ENCODE results near the gene PES1.
"Not testable (repeated sequence)": the region's sequence is repeated elsewhere in the genome, so short reads cannot be mapped to it uniquely, and the experiment has no call there.

Gene PES1

DNA sequence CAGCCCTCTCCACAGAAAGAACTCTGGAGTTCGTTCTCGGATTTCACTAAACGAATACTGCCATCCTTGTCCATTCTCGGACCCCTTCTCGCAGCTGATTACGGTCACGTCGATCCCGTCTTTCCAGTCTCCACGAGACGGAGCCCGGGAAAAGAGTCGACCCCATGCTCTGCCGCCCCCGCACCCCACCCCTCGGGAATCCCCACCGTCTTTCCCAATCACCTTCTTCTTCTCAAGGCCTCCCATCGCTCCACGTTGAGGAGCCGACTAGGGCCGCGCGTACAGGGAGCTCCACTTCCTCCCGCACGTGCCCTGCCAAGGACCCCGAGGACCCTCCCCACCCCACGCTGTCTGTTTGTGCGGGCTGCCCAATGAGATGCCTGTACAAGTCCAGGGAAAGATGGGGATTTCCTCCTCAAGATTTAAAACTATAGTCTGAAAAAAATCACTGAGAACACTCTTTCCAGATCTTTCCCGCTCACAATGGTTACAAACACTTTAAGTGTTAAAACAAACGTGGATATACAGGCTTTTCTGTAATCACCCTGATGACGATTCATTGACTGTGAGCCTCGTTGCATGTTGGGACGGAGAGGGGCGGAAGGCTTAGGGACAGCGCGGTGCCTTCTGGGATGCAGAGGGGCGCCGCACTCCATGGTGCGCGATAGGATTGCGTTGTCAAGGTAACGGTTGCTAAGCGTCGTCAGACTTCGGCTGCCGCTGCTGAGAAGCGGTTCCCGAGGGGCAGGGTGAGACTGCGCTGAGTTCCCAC lies at the start of gene PES1:
Gene PES1, minus strand, starts transcription at position 323 of the 772 bp plus-strand sequence. Its CDS starts 77 bp downstream, at position 246.
- peak; percentile 99 for DNase-seq

DNA sequence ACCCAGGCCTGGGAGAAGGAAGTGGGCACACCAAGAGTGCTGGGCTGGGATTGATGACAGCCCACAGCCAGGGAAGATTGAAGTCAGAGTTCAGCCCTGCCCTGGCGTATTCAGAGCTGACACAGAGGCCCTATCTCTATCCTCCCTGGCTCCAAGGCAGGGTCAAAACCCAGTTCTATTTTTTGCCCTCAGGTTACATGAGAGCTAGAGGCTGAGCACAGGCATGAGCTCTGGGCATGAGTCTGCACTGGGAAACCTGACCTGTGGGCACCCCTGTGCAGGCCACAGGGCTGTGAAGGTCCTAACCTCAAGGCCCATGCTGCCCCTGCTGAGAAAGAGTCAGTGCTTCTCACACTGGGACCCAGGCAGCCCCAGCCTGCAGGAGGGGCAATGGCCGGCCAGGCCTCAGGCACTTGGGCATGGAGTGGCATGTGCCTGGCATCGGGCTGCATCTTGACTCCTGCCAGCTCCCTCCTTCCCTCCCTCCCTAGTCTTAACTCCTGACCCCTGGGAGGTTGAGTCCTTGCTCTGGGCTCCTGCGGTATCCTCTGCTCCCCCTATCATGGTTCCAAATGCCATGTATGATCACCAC lies 49.2 kb upstream of the PES1 start:
- DNase-seq = no peak

DNA sequence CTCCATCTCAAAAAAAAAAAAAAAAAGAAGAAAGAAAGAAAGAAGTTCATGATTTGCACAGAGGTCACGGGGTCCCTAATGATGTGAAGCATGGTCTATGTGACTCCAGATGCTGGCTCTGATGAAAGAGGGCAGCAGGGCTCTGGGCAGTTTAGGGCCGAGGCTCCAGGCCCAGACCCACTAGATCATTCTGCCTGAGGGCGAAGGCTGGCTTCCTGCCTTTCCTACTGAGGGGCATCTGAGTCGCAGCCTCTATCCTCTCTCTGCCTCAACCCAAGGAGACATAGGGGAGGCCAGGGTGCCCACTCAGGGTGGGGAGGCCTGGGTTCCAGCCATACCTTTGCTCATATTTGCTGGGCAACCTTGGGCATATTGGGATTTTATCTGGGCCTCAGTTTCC lies 48.7 kb upstream of the PES1 start:
- no peak for DNase-seq

DNA sequence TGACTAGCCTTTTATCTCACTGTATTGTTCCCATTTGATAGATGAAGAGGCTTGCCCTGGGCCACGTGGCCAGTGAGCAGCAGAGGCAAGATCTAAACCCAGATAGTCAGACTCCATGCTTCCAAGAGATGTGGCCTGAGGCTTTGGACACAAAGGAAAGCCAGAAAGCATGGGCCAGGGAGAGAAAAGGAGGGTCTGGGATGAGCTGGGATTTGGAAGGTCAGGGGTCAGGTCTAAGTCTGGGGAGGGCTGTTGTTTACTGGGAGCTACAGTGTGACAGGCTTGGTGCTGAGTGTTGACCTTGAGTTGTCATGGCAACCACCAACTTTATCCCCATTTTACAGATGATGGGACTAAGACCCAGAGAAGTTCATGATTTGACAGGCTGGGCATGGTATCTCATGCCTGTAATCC lies 46.0 kb upstream of the PES1 start:
- DNase-seq = no peak

DNA sequence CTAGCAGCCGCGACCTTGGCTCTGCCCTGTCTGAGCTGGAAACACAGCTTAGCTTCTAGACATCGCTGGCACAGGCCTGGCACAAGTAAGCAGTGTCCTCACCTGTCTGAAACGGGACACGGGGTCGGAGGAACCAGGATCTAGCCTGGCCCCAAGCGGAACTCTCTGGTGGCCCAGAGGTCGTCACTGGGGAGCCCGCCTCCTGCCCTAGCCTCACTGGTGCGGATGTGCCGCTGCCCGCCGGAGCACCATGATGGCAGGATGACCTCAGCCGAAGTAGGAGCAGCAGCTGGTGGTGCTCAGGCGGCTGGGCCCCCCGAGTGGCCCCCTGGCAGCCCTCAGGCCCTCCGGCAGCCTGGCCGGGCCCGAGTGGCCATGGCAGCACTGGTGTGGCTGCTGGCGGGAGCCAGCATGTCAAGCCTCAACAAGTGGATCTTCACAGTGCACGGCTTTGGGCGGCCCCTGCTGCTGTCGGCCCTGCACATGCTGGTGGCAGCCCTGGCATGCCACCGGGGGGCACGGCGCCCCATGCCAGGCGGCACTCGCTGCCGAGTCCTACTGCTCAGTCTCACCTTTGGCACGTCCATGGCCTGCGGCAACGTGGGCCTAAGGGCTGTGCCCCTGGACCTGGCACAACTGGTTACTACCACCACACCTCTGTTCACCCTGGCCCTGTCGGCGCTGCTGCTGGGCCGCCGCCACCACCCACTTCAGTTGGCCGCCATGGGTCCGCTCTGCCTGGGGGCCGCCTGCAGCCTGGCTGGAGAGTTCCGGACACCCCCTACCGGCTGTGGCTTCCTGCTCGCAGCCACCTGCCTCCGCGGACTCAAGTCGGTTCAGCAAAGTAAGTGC lies 44.7 kb upstream of the PES1 start:
- no peak for DNase-seq

DNA sequence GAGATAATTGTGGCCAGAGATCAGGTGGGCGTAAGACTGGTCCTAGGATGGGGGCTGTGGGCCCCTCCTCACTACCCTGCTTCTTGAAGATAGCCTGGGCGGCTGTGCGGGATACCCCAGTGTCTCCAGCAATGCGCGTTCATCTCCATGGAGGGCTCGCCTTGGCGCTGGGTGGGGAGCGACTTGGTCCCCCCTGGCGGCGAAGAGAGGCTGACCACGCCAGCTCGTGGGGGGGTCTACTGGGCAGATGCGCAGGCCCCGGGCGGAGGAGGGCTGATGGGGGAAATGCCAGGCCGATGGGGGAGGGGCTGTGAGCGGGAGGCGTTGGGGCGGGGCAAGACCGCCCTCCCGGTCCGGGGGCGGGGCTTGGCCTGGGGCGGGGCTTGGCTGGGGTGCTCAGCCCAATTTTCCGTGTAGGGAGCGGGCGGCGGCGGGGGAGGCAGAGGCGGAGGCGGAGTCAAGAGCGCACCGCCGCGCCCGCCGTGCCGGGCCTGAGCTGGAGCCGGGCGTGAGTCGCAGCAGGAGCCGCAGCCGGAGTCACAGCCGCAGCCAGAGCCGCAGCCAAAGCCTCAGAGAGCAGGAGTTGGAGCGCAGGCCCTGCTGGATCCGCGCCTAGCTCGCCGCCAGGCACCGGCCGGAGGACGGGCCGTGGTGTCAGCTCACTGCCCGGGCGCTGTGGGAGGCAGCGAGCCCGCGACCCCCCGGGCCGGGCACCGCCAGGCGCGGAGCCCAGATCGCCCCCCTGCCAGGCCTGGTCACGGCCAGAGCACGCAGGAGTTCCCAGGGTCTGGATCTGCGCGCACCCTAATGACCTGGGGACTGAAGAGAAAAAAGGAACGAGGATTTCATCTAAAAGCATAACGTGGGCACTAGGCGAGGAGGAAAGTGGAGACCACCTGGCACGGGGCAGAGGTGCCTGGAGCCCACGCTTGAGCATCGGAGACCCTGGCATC lies 43.8 kb upstream of the PES1 start, which contains the start of gene SLC35E4:
Gene SLC35E4, plus strand, starts transcription at position 509 of the 953 bp plus-strand sequence. CDS start 670 bp downstream, outside the sequence.
- peak; percentile 89 for DNase-seq

DNA sequence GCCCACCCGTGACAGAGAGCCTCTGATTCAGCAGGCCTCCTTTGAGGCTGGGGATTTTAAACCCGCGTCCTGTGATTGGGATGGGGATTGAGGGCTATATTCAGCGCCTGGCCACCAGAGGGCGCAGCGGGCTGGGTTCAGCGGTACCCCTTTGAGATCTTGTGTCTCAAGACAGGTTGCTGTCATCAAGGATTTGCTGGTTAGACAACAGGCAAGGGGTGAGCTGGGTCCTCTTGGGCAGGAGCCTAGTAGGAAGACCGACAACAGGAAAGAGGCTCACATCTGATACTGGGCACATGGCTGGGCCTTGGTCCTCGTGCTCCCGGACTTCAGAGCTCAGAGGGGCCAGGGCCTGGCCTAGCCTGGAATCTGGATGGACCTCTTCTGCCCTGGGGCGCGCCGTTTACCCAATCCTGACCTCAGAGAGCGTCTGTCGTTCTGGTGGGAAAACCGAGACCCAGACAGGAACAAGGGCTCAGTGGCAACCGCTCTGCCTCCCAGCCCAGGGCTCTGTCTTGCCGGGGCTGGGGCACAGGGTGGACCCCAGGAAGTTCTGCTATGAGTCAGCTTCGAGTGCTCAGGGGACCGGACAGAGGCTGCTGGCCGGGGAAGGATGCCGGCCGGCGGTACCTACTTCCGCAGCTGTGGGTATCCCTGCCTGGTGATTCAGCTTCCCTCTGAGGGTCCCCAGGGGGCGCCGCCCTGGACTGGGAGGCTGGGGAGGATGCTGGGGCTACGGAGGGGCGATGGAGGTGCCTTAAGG lies 42.9 kb upstream of the PES1 start:
- peak; percentile 91 for DNase-seq

DNA sequence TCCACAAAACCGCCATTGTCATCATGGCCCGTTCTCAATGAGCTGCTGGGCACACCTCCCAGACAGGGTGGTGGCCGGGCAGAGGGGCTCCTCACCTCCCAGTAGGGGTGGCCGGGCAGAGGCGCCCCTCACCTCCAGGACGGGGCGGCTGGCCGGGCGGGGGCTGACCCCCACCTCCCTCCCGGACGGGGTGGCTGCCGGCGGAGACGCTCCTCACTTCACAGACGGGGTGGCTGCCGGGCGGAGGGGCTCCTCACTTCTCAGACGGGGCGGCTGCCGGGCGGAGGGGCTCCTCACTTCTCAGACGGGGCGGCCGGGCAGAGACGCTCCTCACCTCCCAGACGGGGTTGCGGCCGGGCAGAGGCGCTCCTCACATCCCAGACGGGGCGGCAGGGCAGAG lies 39.8 kb upstream of the PES1 start:
- not testable (repeated sequence) for DNase-seq

DNA sequence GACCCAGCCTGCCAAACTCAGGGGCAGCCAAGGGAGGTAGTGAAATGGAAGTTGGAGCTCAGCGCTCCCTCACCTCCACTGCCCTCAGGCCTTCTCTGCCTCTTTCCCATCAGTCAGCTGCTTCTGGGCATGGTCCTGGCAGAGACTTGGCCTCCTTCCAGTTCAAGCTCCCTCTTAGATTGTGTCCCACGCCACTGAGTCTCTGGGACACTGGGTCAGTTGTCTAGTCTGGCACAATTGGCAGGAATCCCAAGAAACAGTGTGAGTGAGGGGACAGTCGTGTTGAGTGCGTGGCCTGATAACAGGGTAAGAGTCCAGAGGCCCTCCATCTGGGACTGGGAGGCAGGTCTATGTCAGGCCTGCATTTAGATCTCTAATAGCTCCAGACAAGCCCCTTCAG lies 36.8 kb upstream of the PES1 start:
- no peak for DNase-seq

DNA sequence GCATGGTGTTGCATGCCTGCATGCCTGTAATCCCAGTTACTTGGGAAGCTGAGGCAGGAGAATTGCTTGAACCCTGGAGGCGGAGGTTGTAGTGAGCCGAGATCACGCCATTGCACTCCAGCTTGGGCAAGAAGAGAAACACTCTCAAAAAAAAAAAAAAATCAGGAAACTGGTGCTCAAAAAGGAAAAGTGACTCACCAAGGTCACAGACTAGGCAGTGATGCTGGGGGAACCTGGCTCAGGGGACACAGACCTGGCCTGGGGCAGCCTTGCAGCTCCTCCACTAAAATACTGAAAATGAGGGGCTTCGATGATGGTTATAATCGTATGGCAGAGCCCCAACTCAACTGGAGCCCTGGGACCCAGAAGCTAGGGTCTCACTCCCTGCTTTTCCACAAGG lies 35.8 kb upstream of the PES1 start:
- no peak for DNase-seq

DNA sequence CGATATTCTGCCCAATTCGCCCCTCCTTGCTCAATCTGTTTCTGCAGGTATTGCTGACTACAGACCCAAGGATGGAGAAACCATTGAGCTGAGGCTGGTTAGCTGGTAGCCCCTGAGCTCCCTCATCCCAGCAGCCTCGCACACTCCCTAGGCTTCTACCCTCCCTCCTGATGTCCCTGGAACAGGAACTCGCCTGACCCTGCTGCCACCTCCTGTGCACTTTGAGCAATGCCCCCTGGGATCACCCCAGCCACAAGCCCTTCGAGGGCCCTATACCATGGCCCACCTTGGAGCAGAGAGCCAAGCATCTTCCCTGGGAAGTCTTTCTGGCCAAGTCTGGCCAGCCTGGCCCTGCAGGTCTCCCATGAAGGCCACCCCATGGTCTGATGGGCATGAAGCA lies 34.7 kb upstream of the PES1 start:
- no peak for DNase-seq

DNA sequence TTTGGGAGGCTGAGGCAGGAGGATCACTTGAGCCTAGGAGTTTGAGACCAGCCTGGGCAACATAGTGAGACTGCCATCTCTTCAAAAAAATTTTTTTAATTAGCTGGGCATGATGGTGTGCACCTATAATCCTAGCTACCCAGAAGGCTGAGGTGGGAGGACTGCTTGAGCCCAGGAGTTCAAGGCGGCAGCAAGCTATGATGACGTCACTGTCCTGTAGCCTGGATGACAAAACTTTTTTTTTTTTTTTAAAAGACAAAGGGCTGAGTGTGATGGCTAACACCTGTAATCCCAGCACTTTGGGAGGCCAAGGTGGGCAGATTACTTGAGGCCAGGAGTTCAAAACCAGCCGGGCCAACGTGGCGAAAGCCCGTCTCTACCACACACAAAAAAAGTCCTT lies 28.2 kb upstream of the PES1 start:
- not testable (repeated sequence) for DNase-seq

DNA sequence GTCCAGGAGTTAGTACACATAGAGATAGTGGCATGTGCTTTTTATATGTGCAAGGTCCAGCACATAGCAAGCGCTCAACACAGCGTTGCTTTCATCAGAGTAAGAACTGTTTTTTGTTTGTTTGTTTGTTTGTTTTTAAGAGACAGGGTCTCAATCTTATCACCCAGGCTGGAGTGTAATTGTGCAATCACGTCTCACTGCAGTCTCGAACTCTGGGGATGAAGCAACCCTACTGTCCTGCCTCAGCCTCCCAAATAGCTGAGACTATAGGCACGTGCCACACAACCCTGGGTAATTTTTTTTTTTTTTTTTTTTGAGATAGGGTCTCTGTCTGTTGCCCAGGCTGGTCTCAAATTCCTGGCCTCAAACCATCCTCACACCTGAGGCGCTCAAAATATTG lies 26.1 kb upstream of the PES1 start:
- DNase-seq = no peak

DNA sequence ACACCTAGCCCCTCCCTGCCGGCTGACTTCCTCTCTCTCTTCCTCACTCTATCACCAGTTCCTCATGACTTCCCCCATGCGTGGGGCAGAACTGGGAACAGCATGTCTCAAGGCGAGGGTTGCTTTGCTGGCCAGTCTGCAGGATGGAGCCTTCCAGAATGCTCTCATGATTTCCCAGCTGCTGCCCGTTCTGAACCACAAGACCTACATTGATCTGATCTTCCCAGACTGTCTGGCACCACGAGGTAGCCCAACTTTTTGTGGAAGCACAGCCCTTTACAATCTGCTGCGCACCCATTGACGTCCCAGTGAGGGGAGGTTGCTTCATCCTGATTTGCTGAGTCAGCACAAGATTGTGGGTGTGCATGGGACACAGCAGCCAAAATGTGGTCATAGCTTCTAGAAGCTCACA lies 23.8 kb upstream of the PES1 start:
- no peak for DNase-seq

DNA sequence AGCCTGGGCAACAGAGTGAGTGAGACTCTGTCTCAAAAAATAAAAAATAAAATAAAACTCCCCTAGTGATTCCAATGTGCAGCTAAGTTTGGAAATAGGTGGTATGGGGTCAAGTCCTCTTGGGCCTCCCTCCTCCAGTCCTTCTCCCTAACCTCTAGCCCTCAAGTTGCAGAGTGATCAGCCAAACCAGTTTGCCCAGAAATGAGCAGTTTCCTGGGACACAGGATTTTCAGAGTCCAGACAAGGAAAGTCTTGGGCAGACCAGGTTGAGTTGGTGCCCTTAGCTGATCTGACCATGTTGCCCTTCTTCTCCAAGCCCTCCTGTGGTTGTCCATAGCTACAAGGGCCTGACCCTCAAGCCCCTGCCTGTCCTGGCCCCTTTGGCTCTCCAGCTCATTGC lies 23.2 kb upstream of the PES1 start:
- DNase-seq = no peak

DNA sequence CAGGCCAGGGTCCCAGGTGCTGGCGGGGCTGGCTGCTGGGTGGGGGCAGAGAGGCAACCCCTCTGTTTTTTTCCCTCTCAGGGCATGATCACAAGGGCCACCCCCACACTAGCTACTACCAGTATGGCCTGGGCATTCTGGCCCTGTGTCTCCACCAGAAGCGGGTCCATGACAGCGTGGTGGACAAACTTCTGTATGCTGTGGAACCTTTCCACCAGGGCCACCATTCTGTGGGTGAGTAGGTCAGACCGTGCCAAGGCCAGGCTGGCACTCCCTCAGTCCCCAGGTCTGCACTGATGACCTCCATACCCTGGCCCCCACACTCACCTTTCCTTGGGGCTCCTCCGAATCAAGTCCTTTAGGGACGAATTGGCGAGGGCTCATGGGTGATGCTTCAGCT lies 22.6 kb upstream of the PES1 start:
- DNase-seq = no peak

DNA sequence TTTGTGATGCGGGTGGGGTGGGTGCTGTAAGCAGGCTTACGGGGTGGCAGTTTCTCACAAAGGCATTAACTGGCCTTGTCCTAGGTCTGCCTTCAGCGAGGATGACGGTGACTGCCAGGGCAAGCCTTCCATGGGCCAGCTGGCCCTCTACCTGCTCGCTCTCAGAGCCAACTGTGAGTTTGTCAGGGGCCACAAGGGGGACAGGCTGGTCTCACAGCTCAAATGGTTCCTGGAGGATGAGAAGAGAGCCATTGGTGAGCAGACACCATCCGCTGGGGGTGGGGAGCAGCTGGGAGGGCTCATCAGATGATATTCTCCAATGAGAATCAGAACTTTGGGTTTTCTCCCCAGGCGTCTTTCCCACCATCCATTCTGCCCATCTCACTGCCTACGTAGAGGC lies 21.1 kb upstream of the PES1 start:
- no peak for DNase-seq

DNA sequence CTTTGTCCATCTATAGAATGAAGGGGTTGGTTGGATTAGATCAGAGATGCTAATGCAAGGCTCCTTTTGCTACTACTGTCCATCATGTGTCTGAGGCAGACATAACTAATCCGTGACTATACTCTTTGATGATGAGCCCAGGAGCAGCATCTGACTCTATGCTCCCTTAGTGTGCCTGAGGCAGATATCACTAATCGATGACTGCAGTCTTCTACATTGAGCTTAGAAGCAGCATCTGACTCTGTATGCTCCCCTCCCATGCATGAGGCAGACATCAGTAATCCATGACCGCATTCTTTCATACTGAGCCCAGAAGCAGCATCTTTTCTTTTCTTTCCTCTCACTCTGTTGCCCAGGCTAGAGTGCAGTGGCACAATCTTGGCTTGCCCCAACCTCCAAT lies 19.5 kb upstream of the PES1 start:
- DNase-seq = no peak

DNA sequence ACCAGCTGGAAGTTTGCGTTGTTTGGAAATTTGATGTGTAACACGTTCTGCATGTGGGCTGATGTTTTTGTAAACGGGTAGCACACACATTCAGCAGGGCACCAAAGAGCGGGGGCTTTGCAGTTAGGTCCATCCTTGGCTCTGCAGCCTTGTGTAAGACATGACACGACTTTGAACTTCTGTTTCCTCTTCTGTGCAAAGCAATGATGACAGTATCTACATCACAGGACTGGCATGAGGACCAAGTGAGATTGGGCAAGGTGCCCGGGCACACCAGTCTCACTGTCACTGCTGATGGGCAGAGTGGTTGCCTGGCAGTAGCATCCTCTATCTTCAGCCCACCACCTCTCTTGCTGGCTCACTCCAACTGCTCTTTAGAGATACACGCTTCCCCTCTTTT lies 18.6 kb upstream of the PES1 start:
- no peak for DNase-seq

DNA sequence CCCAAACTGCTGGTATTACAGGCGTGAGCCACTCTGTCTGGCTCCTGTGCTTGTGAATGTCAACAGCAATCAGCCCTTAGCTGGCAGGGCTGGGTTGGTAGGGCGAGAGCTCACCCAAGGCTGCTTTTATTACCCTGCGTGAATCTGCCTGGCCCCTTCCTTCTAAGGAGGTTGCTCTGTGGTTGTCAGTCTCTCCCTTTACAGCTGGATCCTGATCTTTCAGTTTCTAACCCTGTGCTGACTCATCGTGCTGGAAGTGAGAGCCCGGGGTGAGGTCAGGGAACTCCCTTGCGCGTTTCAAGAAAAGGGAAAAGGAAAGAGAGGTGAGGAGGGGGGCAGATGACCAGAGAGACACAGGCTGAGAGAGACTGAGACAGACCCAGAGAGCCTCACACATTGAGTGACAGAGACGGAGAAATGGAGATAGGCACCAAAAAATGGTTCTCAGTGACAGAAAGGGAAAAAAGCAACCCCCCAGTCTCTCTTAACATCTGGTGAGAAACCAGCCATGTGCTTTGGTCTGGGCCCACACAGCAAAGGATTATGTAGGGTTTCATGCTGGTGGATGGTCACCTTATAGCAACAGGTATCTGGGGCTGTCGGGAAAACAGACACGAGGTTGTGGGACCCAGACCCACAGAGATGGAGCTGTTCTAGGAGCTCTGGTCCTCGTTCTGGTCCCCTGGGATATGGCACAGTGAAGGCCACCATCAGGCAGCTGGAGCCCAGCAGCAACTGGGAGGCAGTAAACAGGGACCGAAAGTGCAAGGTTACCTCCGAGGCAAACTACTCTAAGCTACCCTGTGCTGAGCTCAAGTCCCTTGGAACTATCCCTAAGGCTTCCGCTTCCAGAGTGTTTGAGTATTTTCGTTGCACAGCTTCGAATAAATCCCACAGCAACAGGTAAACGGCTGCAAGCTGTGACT lies 17.8 kb upstream of the PES1 start:
- no peak for DNase-seq

DNA sequence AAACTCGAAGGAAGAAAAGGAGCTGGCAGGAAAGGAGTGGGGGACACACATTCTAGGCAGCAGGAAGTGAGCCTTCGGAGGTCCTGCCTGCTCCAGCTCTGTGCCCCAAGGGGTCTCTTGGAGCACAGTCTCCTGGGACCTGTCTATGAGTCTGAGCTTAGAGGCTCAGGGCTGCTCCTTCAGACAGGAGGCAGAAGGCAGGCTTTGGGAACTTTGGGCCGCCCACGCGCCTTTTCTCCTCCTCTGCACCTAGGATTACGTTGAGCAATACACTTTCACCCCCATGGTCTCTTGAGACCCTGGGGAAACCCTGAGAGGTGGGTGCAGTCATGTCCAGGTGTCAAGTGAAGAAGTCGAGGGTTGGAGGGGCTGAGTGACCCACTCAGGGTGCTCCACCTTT lies 16.2 kb upstream of the PES1 start:
- no peak for DNase-seq
